Measurements from ENCODE around the gene F11R.
A peak's percentile ranks its signal among the peaks of the same experiment; 100 is the strongest.

- TF ChIP-seq, protein P1, sequence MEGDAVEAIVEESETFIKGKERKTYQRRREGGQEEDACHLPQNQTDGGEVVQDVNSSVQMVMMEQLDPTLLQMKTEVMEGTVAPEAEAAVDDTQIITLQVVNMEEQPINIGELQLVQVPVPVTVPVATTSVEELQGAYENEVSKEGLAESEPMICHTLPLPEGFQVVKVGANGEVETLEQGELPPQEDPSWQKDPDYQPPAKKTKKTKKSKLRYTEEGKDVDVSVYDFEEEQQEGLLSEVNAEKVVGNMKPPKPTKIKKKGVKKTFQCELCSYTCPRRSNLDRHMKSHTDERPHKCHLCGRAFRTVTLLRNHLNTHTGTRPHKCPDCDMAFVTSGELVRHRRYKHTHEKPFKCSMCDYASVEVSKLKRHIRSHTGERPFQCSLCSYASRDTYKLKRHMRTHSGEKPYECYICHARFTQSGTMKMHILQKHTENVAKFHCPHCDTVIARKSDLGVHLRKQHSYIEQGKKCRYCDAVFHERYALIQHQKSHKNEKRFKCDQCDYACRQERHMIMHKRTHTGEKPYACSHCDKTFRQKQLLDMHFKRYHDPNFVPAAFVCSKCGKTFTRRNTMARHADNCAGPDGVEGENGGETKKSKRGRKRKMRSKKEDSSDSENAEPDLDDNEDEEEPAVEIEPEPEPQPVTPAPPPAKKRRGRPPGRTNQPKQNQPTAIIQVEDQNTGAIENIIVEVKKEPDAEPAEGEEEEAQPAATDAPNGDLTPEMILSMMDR (IDR thresholded peaks at IDR 0.05): peak; percentile 68 to 72 (median 70)
- no peak for TF ChIP-seq POLR2A (IDR thresholded peaks at IDR 0.05)
Observed at GRCh38 chr1:160997323-160998038, 23.5 kb downstream of the F11R start.

Data from right lobe of liver (tissue), 4 donors.